Forelimb muscle (tissue), 1 donor: Measurements from ENCODE around the gene C11orf21. TPM values are rescaled to one million over a fixed set of nuclear protein-coding genes. Genes with fewer than 3 reads are reported as not detected.
"Not testable (repeated sequence)": the region's sequence is repeated elsewhere in the genome, so short reads cannot be mapped to it uniquely, and the experiment has no call there.

Experiments
- DNase-seq: peaks from one replicate; pipeline ENCODE4 v3.0.0-alpha.2; 2013; ENCODE audit warnings: low read depth
- polyA plus RNA-seq: library from polyadenylated mRNA; unstranded; fragments of 120-200 nt; gene quantifications from one replicate; pipeline ENCODE4 v1.2.1, GENCODE V29; 2013; ENCODE audit not compliant: insufficient read length

Gene C11orf21
- polyA plus RNA-seq: 3.1 TPM

GRCh38 chr11:2301631-2302305 lies at the start of gene C11orf21, which contains the start of gene TSPAN32:
TSS of gene C11orf21 (minus strand) at chr11:2301918. CDS start at chr11:2301808, 110 bp downstream.
TSS of gene TSPAN32 (plus strand) at chr11:2302013. CDS start at chr11:2302150, 137 bp downstream.
- no peak for DNase-seq

DNA sequence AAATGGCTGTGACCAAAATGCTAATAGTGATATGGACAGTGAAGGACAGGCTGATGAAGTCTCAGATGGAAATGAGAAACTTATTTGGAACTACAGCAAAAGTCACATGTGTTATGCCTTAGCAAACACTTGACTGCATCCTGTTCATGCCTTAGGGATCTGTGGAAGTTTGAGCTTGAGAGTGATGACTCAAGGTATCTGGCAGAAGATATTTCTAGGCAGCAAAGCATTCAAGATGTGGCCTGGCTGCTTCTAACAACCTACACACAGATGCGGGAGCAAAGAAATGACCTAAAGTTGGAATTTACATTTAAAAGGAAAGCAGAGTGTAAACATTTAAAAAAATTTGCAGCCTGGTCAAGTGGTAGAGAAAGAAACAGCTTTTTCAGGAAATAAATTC lies 47.3 kb upstream of the C11orf21 start:
- DNase-seq: no peak

GRCh38 chr11:2347308-2347830 lies 45.7 kb upstream of the C11orf21 start:
- no peak for DNase-seq

DNA sequence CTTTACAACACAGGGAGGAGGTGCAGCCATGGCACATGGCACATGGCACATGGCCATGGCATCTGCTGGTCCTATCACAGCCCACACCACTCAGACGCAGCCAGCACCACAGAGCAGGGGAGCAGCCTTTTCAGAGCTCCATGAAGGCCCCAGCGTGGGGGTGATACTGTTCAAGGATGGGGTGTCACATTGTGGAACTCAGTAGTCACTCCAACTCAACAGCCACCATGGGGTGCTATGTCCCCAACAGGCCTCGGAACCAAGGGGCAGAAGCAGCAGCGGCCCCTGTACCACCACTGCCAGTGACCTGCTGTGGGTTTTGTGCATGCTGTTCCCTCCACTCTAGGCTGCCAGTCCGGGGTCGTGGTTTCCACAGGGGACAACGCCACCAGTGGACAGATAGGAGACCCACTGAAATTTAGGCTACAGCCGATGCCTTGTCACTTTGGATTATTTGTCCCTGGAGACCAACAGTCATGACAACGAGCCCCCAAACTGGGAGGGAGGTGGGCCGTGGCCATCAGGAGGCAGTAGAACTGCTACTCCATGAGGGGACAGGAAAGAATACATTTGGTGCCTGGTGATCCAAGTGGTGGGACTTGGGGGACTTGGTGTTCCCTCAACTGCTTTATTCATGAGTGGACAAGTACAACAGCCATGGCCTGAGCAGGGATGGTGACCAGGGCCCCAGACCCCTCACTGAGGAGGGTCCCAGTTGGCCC lies 45.0 kb upstream of the C11orf21 start:
- no peak for DNase-seq

DNA sequence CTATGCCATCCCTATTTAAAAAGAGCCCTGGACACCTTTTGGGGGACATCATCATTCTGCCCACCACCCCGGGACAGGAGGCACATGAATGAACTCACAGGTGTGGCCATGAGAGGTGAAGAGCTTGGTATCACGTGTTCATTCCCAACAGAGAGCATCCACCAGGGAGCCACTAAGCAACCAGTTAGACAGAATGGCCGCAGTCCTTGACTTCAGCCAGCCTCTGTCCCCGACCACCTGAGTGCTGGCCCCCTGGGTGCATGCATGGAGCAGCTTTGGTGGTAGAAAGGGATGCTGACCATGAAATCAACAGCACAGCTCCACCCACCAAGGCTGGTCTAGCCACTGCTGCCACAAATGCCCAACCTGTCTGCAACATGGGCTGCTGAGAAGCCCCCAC lies 44.3 kb upstream of the C11orf21 start:
- DNase-seq: no peak

DNA sequence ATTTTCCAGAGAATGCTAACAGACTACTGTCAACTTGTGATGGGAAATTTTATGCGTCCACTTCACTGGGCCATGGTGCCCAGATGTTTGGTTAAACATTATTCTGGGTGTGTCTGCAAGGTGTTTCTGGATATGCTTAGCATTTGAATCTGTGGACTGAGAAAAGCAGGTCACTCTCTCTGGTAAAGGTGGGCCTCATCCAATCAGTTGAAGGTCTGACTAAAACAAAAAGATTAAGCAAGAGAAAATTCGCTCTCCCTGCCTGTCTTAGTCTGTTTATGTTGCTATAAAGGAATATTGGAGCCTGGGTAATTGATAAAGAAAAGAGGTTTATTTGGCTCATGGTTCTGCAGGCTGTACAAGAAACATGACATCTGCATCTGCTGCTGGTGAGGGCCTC lies 43.3 kb upstream of the C11orf21 start:
- DNase-seq: no peak

- DNase-seq: no peak
Observed at GRCh38 chr11:2343502-2343901, 41.8 kb upstream of the C11orf21 start.

DNA sequence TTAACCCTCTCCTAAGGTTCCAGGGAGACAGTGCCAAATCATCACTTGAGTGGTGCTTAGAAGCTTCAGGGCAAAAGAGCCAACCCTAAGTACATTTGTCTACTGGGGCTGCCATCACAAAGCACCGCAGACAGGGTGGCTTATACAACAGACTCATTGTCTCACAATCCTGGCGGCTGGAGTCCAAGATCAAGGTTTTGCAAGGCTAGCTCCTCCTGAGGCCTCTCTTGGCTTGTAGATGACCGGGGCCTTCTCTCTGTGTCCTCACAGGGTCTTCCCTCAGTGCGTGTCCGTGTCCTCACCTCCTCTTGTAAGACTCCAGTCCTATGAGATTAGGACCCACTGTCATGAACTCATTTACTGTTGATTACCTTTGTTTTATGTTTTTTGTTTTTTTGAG lies 41.3 kb upstream of the C11orf21 start:
- no peak for DNase-seq

- DNase-seq: no peak
Observed at GRCh38 chr11:2342557-2342956, 40.8 kb upstream of the C11orf21 start.

DNA sequence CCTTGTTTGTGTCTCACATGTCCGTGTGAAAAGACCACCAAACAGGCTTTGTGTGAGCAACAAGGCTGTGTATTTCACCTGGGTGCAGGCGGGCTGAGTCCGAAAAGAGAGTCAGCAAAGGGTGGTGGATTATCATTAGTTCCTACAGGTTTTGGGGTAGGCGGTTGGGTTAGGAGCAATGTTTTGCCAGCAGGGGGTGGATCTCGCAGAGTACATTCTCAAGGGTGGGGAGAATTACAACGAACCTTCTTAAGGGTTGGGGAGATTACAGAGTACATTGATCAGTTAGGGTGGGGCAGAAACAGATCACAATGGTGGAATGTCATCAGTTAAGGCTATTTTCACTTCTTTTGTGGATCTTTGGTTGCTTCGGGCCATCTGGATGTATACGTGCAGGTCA lies 37.0 kb upstream of the C11orf21 start:
- not testable (repeated sequence) for DNase-seq

- DNase-seq: not testable (repeated sequence)
Observed at GRCh38 chr11:2335286-2335685, 33.6 kb upstream of the C11orf21 start.

GRCh38 chr11:2333486-2334205 lies 31.9 kb upstream of the C11orf21 start:
- DNase-seq: not testable (repeated sequence)

DNA sequence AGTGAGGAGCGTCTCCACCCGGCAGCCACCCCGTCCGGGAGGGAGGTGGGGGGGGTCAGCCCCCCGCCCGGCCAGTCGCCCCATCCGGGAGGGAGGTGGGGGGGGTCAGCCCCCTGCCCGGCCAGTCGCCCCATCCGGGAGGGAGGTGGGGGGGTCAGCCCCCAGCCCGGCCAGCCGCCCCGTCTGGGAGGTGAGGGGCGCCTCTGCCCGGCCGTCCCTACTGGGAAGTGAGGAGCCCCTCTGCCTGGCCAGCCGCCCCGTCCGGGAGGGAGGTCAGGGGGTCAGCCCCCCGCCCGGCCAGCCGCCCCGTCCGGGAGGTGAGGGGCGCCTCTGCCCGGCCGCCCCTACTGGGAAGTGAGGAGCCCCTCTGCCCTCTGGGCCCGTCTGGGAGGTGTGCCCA lies 30.9 kb upstream of the C11orf21 start:
- DNase-seq: not testable (repeated sequence)

DNA sequence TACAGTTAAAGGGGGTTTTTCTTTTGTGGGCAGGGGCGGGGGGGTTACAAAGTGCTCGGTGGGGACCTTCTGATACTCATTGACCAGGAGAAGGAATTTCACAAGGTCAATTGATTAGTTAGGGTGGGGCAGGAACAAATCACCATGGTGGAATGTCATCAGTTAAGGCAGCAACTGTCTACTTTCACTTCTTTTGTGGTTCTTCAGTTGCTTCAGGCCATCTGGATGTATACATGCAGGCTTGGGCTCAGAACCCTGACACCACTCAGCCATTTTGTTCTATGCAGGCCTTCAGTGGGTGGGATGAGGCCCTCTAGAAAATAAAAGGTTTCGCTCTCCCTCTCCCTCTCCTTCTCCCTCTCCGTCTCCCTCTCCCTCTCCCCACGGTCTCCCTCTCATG lies 29.7 kb upstream of the C11orf21 start:
- DNase-seq: no peak

GRCh38 chr11:2330696-2331095 lies 29.0 kb upstream of the C11orf21 start:
- DNase-seq: no peak

- DNase-seq: no peak
Observed at GRCh38 chr11:2329551-2329950, 27.8 kb upstream of the C11orf21 start.

DNA sequence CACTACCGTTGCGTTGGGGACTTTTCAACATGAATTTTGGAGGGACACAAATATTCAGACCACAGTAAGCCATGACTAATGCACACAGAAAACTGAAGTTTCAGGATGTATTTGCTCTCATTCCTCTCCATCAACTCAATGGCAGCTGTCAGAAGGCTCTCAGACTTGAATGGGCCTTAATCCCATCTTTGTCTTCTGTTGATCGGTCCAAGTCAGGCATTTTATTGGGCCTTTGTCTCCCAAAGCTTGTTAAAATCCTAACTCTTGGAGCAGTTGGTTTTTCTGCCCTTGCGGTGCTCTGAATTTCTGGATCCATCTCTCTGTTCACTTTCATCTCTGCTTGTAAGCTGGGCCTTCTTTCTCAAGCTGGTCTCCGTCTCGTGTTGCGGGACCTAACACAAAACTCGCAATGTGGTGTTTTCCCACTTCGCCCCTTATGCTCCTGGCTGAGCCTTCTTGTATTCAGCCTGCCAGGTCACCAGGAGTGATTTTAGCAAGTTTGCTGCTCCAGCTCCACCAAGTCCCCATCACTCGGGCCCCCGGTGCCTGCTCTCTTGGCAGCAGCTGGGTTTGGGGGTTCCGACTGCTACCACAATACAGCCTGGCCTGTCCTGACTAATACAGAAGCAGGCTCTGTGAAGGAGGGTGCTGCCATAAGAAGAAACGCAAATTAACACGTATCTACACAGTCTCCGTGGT lies 27.1 kb upstream of the C11orf21 start:
- DNase-seq: no peak

- no peak for DNase-seq
Observed at GRCh38 chr11:2328021-2328420, 26.3 kb upstream of the C11orf21 start.

DNA sequence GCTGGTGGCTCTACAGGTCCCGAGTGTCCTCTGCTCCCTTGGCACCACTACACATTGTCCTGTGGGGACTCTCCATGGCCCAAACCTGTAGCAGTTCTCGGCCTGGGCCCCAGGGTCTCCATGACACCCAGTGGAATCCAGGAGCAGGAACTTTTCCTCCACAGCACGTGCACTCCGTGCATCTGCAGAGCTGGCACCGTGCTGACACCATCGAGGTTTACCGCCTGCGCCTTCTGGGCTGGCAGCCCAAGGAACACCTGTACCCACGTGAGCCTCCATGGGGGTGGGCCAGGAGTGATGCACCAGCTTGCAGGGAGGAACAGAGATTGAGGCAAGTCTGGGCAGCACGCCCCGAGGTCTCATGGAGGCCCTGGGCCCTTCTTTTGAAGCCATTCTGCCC lies 25.3 kb upstream of the C11orf21 start:
- no peak for DNase-seq

- DNase-seq: no peak
Observed at GRCh38 chr11:2325719-2326118, 24.0 kb upstream of the C11orf21 start.

GRCh38 chr11:2325123-2325522 lies 23.4 kb upstream of the C11orf21 start:
- no peak for DNase-seq

GRCh38 chr11:2321311-2321683 lies 19.6 kb upstream of the C11orf21 start:
- DNase-seq: no peak
